Neutrophil (primary cell): ENCODE measurements around the gene PTPRN2.

Source experiments
- H3K27ac ChIP-seq: fragments of 200-600 bp; sonication (generic); 2 replicates; pipeline ENCODE4 v1.5.1; 2016; ENCODE audit warnings: mild to moderate bottlenecking, moderate library complexity
- H3K27me3 ChIP-seq: fragments of 200-600 bp; sonication (generic); 2 replicates; pipeline ENCODE4 v1.6.0; 2016; ENCODE audit warnings: mild to moderate bottlenecking
- H3K36me3 ChIP-seq: fragments of 200-600 bp; sonication (generic); 2 replicates; pipeline ENCODE4 v1.5.1; 2017
- H3K4me1 ChIP-seq, 2 experiments: fragments of 200-600 bp in 1 of 2; sonication (generic) in 1 of 2; 1 replicate in 1 of 2; 2 replicates in 1 of 2; pipeline versions ENCODE4 v1.5.1 to v1.6.1; 2013 to 2016; ENCODE audit warnings: low read depth in 1 of 2, low read length in 1 of 2, mild to moderate bottlenecking in 1 of 2, moderate library complexity in 1 of 2; ENCODE audit not compliant: control insufficient read depth in 1 of 2, insufficient read depth in 1 of 2
- H3K4me3 ChIP-seq, 2 experiments: fragments of 200-600 bp in 1 of 2; sonication (generic) in 1 of 2; 1 replicate in 1 of 2; 2 replicates in 1 of 2; pipeline ENCODE4 v1.5.1; 2013 to 2016; ENCODE audit warnings: low read depth in 1 of 2, low read length in 1 of 2, mild to moderate bottlenecking in 1 of 2, moderate library complexity in 1 of 2
- H3K9me3 ChIP-seq: fragments of 200-600 bp; sonication (generic); 2 replicates; pipeline ENCODE4 v1.5.1; 2016
- TF ChIP-seq, protein P1 (sequence below): fragments of 200-600 bp; sonication (generic); IDR thresholded peaks from 2 replicates; pipeline ENCODE4 v1.5.1; 2016; ENCODE audit warnings: antibody characterized with exemption

Gene PTPRN2

DNA sequence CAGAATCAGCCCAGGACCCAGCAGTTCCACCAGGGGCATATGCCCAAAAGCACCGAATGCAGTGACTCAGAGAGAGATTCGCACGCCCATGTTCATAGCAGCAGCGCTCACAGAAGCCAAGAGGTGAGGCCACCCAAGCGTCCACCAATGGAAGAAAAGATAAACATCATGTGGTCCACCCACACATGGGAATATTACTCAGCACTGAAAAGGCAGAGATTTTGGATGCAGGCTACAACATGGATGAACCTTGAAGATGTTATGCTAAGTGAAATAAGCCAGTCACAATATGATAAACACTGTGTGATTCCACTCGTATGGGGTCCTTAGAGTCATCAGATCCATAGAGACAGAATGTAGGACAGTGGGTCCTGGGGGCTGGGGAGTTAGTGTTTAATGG, 823.4 kb downstream of the PTPRN2 start:
- no peak overlapping the region for H3K4me3 ChIP-seq
- no peaks in the 10 kb centered on the region for H3K9me3 ChIP-seq
- no peaks in the 10 kb centered on the region for H3K36me3 ChIP-seq
- peaks cover 13% of the 10 kb centered on the region for H3K27me3 ChIP-seq
- TF ChIP-seq, protein P1, sequence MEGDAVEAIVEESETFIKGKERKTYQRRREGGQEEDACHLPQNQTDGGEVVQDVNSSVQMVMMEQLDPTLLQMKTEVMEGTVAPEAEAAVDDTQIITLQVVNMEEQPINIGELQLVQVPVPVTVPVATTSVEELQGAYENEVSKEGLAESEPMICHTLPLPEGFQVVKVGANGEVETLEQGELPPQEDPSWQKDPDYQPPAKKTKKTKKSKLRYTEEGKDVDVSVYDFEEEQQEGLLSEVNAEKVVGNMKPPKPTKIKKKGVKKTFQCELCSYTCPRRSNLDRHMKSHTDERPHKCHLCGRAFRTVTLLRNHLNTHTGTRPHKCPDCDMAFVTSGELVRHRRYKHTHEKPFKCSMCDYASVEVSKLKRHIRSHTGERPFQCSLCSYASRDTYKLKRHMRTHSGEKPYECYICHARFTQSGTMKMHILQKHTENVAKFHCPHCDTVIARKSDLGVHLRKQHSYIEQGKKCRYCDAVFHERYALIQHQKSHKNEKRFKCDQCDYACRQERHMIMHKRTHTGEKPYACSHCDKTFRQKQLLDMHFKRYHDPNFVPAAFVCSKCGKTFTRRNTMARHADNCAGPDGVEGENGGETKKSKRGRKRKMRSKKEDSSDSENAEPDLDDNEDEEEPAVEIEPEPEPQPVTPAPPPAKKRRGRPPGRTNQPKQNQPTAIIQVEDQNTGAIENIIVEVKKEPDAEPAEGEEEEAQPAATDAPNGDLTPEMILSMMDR: no peak
- no peak overlapping the region for H3K27ac ChIP-seq
- H3K4me1 ChIP-seq: no peaks in the 10 kb centered on the region

DNA sequence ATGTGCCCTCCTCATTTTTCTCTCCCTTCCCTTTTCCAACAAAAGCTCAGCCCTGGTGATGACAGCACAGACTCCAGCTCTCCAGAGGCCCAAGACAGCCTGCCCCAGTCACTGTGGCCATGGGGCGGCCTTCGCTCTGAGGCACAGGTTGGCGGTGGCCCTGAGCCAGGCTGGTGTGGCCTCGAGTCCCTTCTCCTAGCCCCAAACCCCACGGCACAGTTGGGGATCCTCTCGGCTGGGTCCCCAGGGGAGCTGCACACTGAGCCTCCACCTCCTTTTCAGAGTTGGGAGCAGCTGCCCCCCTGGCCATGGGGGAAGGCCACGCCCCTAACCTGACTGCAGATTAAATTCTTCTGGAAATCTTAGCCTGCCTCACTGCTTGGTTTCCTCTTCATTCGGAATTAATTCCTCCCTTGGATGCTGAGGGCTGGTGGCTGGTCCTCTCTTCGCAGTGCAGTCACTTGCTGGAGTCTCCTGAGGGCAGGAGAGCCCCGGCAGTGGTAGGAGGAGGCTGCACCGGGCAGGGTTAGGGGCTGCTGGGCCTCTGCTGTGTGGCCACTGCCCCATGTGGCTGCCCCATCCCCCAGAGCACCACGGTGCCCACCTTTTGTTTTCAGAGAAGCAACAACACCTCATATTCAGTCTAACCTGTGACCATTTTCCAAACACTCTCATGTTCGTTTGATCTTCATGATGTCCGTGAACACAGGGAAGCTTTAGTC, 824.2 kb downstream of the PTPRN2 start:
- no peak overlapping the region for H3K27ac ChIP-seq
- no peaks in the 10 kb centered on the region for H3K4me1 ChIP-seq
- H3K4me3 ChIP-seq: no peak overlapping the region
- TF ChIP-seq, protein P1: no peak
- H3K36me3 ChIP-seq: no peaks in the 10 kb centered on the region
- H3K9me3 ChIP-seq: no peaks in the 10 kb centered on the region
- H3K27me3 ChIP-seq: peaks cover 8% of the 10 kb centered on the region

DNA sequence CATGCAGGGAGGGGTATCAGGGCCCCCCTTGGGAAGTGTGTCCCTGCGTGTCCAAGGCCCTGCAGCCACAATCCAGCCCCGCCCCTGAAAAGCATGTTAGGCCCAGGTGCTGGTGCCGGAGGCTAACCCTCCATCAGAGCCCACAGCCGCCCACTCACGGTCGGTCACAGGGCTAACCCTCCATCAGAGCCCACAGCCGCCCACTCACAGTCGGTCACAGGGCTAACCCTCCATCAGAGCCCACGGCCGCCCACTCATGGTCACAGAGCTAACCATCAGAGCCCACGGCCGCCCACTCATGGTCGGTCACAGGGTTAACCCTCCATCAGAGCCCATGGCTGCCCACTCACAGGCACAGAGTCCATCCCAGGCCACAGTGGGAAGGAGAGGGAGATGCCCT, 824.8 kb downstream of the PTPRN2 start:
- H3K36me3 ChIP-seq: no peaks in the 10 kb centered on the region
- no peak overlapping the region for H3K27ac ChIP-seq
- no peaks in the 10 kb centered on the region for H3K9me3 ChIP-seq
- H3K4me1 ChIP-seq: no peaks in the 10 kb centered on the region
- TF ChIP-seq, protein P1: no peak
- H3K4me3 ChIP-seq: no peak overlapping the region
- H3K27me3 ChIP-seq: peaks cover 8% of the 10 kb centered on the region

DNA sequence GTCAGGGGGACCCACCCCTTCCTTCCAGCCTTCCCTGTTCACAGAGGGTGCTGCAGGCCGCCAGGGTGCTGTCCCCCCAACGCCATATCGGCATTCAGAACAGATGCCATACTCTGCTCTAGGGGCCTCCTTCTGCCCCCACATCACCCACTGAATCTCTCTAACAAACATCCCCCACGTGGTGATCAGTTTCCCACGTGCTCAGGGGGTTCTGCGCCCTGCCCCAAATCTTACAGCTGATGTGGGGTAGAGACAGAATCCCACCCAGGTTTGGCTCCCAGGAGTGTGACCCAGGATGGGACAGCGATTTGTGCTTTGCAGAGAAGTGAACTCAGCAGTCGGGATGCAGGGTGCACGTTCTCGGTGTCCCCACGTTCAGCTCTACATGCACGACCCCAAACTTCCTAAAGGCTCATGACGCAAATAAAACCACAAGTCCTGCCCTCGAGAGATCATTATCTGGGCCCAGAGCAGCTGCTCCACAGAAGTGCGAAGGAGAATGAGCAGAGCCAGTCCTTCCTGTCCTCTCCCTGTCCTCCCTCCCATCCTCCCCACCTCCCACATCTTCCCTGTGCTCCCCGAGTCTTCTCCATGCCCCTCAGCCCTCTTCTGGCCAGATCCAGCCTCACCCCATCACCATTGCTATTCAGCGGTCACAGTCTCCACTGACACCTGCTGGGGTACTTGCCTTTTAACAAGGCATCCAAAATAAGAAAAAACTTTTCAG, 827.5 kb downstream of the PTPRN2 start:
- TF ChIP-seq, protein P1: no peak
- H3K4me1 ChIP-seq: no peaks in the 10 kb centered on the region
- no peak overlapping the region for H3K4me3 ChIP-seq
- H3K36me3 ChIP-seq: no peaks in the 10 kb centered on the region
- H3K27me3 ChIP-seq: peaks cover 8% of the 10 kb centered on the region
- no peaks in the 10 kb centered on the region for H3K9me3 ChIP-seq
- no peak overlapping the region for H3K27ac ChIP-seq

DNA sequence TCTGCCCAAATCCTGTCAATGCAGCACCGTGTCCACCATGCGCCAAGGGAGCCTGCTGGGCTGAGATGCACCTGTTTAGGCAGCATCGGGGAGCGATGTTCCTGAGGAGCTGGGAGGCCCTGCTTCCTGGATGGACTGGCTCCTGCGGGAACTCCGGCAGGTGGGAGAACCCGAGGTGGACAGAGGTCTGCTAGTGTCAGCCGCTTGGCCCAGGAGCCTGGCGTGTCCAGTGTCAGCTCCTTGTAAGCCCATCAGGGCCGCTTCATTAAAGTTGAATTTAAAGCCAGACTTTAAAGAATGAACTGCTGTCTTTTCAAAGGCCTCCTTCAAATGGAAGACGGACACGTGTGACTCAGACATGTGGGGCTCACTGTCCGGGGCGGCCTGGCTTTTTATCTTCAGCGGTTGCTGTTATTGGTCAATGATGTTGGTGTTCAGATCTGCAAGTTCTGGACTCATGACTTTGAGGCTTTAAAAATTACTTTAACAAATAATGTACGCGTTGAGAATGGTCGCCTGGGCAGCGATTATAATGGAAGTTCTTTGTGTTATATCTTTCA, 828.3 kb downstream of the PTPRN2 start:
- no peaks in the 10 kb centered on the region for H3K4me1 ChIP-seq

More for the DNA sequence above, 828.3 kb downstream of the PTPRN2 start:
- Histone ChIP-seq H3K4me3 (no peak overlapping the region), H3K9me3 (no peaks in the 10 kb centered on the region), H3K27me3 (peaks cover 8% of the 10 kb centered on the region), H3K27ac (no peak overlapping the region), H3K36me3 (no peaks in the 10 kb centered on the region)
- TF ChIP-seq, protein P1: no peak
